DND-41 (cell line): Measurements from ENCODE around the gene ARHGEF17.
A peak's percentile ranks its signal among the peaks of the same experiment; 100 is the strongest.

ENCODE experiments used
- ATAC-seq: fragments of 200-7000 bp; cut with Tn5 transposase; 3 replicates; pipeline ENCODE4 v1.9.1; 2021; ENCODE audit warnings: low read depth; ENCODE audit not compliant: insufficient read depth
- DNase-seq: peaks from one replicate; pipeline ENCODE4 v3.0.0-alpha.2; 2020
- H2AFZ ChIP-seq: 2 replicates; pipeline ENCODE4 v1.6.0; 2012; ENCODE audit warnings: low read depth, low read length
- H3K27ac ChIP-seq: 2 replicates; pipeline ENCODE4 v1.5.1; 2012; ENCODE audit warnings: low read length, inconsistent platforms
- H3K27me3 ChIP-seq: fragments of 200-600 bp; sonication (generic); 2 replicates; pipeline ENCODE4 v1.6.0; 2012; ENCODE audit warnings: low read length, mild to moderate bottlenecking, inconsistent platforms; ENCODE audit not compliant: insufficient read depth, poor library complexity
- H3K36me3 ChIP-seq: 2 replicates; pipeline ENCODE4 v1.5.1; 2012; ENCODE audit warnings: low read length, inconsistent platforms; ENCODE audit not compliant: insufficient read depth
- H3K4me1 ChIP-seq: 2 replicates; pipeline ENCODE4 v1.5.1; 2012; ENCODE audit warnings: mild to moderate bottlenecking, low read length; ENCODE audit not compliant: insufficient read depth
- H3K4me2 ChIP-seq: 2 replicates; pipeline ENCODE4 v1.6.0; 2012; ENCODE audit warnings: mild to moderate bottlenecking, moderate library complexity, low read length, inconsistent platforms; ENCODE audit not compliant: insufficient read depth
- H3K4me3 ChIP-seq, 2 experiments: fragments of 200-600 bp in 1 of 2; shearing (Covaris generic) in 1 of 2; 2 replicates each; pipeline ENCODE4 v1.5.1; 2012 to 2016; ENCODE audit warnings: inconsistent platforms in 2 of 2, low read length in 2 of 2, mild to moderate bottlenecking in 2 of 2, low read depth in 1 of 2, moderate library complexity in 1 of 2
- H3K79me2 ChIP-seq: 2 replicates; pipeline ENCODE4 v1.6.0; 2012; ENCODE audit warnings: low read length, inconsistent platforms; ENCODE audit not compliant: insufficient read depth
- H3K9ac ChIP-seq: 2 replicates; pipeline ENCODE4 v1.6.0; 2012; ENCODE audit warnings: low read depth, mild to moderate bottlenecking, inconsistent platforms, low read length, moderate library complexity
- H3K9me3 ChIP-seq: 2 replicates; pipeline ENCODE4 v1.5.1; 2012; ENCODE audit warnings: low read length, moderate library complexity, mild to moderate bottlenecking, inconsistent platforms; ENCODE audit not compliant: insufficient read depth, severe bottlenecking
- H4K20me1 ChIP-seq: 2 replicates; pipeline ENCODE4 v1.6.0; 2012; ENCODE audit warnings: low read length; ENCODE audit not compliant: insufficient read depth
- CTCF ChIP-seq: IDR thresholded peaks from 2 replicates; pipeline ENCODE4 v1.5.1; 2012; ENCODE audit warnings: borderline replicate concordance, low read length, moderate library complexity, mild to moderate bottlenecking; ENCODE audit not compliant: poor library complexity, severe bottlenecking; ENCODE audit errors: extremely low read depth
- EZH2 ChIP-seq: IDR thresholded peaks from 3 replicates; pipeline ENCODE4 v1.6.1; 2012; ENCODE audit warnings: borderline replicate concordance, low read depth, mild to moderate bottlenecking, moderate library complexity, low read length, inconsistent platforms; ENCODE audit not compliant: severe bottlenecking

The ARHGEF17 gene

GRCh38 chr11:73288192-73288872, 19.7 kb upstream of the ARHGEF17 start:
- H3K4me3 ChIP-seq, result no peak overlapping the region
- H3K79me2 ChIP-seq, result no peaks in the 10 kb centered on the region
- H3K36me3 ChIP-seq, result no peaks in the 10 kb centered on the region
- H3K9me3 ChIP-seq, result no peaks in the 10 kb centered on the region
- H3K27me3 ChIP-seq, result no peaks in the 10 kb centered on the region
- H2AFZ ChIP-seq, result no peak overlapping the region
- H3K4me2 ChIP-seq, result no peak overlapping the region
- H4K20me1 ChIP-seq, result no peaks in the 10 kb centered on the region; the same call in 1 of the 2 replicates
- no peak for DNase-seq
- no peak for TF ChIP-seq CTCF
- TF ChIP-seq EZH2, result no peak
- no peak overlapping the region for H3K9ac ChIP-seq
- ATAC-seq, result no peak
- H3K27ac ChIP-seq, result no peak overlapping the region
- peaks cover 6% of the 10 kb centered on the region for H3K4me1 ChIP-seq

- no peak for TF ChIP-seq EZH2
- TF ChIP-seq CTCF, result peak; percentile 91
- Histone ChIP-seq H3K4me1 (peaks cover 6% of the 10 kb centered on the region), H3K4me2 (no peak overlapping the region), H3K4me3 (no peak overlapping the region), H3K79me2 (no peaks in the 10 kb centered on the region), H3K9ac (no peak overlapping the region), H3K9me3 (no peaks in the 10 kb centered on the region), H3K27ac (no peak overlapping the region), H3K36me3 (no peaks in the 10 kb centered on the region), H4K20me1 (no peaks in the 10 kb centered on the region; the same call in 1 of the 2 replicates), H3K27me3 (peaks cover 4% of the 10 kb centered on the region), H2AFZ (no peak overlapping the region)
- DNase-seq (peak; percentile 68), ATAC-seq (peak; percentile 85)
Observed at GRCh38 chr11:73288873-73289707, 19.0 kb upstream of the ARHGEF17 start.

GRCh38 chr11:73290536-73290935, 17.5 kb upstream of the ARHGEF17 start:
- no peaks in the 10 kb centered on the region; the same call in 1 of the 2 replicates for H4K20me1 ChIP-seq
- H3K9ac ChIP-seq, result no peak overlapping the region
- no peak overlapping the region for H2AFZ ChIP-seq
- H3K9me3 ChIP-seq, result no peaks in the 10 kb centered on the region
- H3K4me2 ChIP-seq, result no peak overlapping the region
- TF ChIP-seq CTCF, result no peak
- no peak for TF ChIP-seq EZH2
- H3K27me3 ChIP-seq, result peaks cover 8% of the 10 kb centered on the region
- H3K4me1 ChIP-seq, result peaks cover 6% of the 10 kb centered on the region
- no peak overlapping the region for H3K27ac ChIP-seq
- H3K36me3 ChIP-seq, result no peaks in the 10 kb centered on the region
- no peak for ATAC-seq
- no peak overlapping the region for H3K4me3 ChIP-seq
- H3K79me2 ChIP-seq, result no peaks in the 10 kb centered on the region
- DNase-seq, result no peak
